ENCODE data around the gene RNASE8.

- TF ChIP-seq CTCF (IDR thresholded peaks at IDR 0.05) (no peak), ZFX (IDR thresholded peaks at IDR 0.05; ENCODE audit: borderline replicate concordance) (no peak)
Measured at GRCh38 chr14:21020977-21021545, 36.6 kb upstream of the RNASE8 start.
